DOHH2 (cell line): ENCODE results near the gene SYNPO2.

Experiments
- CTCF ChIP-seq: fragments of 200-600 bp; sonication (generic); IDR thresholded peaks from one replicate; pipeline ENCODE4 v1.5.1; 2014; ENCODE audit warnings: antibody characterized with exemption, mild to moderate bottlenecking, low read depth, low read length; ENCODE audit not compliant: poor library complexity, severe bottlenecking
- EZH2phosphoT487 ChIP-seq: fragments of 200-600 bp; sonication (generic); IDR thresholded peaks from 2 replicates; pipeline ENCODE4 v1.6.1; 2017; ENCODE audit warnings: borderline replicate concordance, mild to moderate bottlenecking, antibody characterized with exemption, low read length, moderate library complexity, mixed read lengths

GRCh38 chr4:118909173-118909956 is 20.7 kb downstream of the SYNPO2 start:
- no peak for TF ChIP-seq CTCF
- TF ChIP-seq EZH2phosphoT487 = no peak
